Activated T-cell treated with anti-CD3 and anti-CD28 coated beads, Interleukin-2, amount 50 U/mL, for 1 hour (primary cell): ENCODE results near the gene PLCB1.
"Not testable (repeated sequence)": the region's sequence is repeated elsewhere in the genome, so short reads cannot be mapped to it uniquely, and the experiment has no call there.

Source experiments
- DNase-seq: peaks from one replicate; pipeline ENCODE4 v3.0.0-alpha.2; 2020

The PLCB1 gene

GRCh38 chr20:8131598-8132483 lies at the start of gene PLCB1:
TSS of gene PLCB1 (plus strand) at chr20:8132266. CDS start at chr20:8132652, 386 bp downstream.
- peak; percentile 80 for DNase-seq

- DNase-seq, result no peak
These were observed 49.1 kb upstream of the PLCB1 start for GRCh38 chr20:8082989-8083388.

GRCh38 chr20:8089668-8090067 lies 42.4 kb upstream of the PLCB1 start:
- no peak for DNase-seq

DNA sequence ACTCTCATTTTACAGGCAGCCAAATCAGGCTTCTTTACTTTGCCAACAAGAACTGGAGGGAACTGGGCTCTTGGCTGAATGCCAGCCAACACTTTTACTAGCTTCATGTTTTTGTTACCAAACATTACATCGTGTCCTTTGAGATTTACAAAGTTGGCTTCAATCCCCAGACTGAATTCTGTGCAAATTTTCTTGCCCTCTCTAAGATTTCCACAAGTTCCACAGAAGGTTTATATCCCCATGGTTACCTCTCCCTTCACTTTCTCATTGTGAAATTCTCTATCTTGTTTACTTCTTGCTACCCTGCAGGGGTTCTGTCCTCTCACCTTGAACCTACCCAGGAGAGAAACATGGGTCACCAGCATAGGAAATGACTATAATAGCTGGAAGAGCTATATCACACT lies 37.6 kb upstream of the PLCB1 start:
- no peak for DNase-seq

DNA sequence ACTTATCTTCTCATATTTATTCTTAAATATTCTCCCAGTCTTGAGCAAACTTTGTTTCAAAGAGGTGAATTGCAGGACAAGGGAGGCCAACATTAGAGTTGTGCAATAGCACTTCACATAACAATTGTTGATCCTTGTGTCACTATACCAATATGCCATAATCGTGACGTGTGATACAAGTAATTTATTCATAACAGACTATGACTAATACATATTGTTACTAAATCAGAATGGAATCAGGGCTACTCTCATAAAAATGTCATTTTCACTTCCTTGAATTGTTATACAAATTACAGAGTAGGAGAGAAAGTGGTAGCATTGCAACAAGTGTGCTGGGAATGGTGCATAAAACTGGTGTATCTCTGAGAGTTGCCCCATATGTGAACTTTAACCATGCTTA lies 37.2 kb upstream of the PLCB1 start:
- DNase-seq, result no peak

GRCh38 chr20:8095648-8096572 lies 36.2 kb upstream of the PLCB1 start:
- no peak for DNase-seq

DNA sequence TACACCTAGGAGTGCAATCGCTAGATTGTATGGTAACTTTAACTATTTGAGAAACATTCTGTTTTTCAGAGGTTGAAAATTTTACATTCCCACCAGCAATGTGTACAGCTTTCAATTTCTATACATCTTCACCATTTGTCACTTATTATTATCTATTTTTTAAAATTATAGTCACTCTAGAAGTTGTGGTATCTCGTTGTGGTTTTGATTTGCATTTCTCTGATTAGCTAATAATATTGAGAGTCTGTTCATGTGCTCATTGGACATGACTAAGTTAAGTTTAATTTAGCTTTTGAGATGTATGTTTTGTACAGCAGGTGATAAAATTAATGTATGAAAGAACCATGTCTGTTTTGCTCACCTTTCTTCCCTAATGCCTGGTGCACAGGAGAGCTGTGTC lies 34.8 kb upstream of the PLCB1 start:
- DNase-seq, result no peak

GRCh38 chr20:8104252-8104651 lies 27.8 kb upstream of the PLCB1 start:
- no peak for DNase-seq

GRCh38 chr20:8114612-8115011 lies 17.5 kb upstream of the PLCB1 start:
- DNase-seq, result not testable (repeated sequence)

DNA sequence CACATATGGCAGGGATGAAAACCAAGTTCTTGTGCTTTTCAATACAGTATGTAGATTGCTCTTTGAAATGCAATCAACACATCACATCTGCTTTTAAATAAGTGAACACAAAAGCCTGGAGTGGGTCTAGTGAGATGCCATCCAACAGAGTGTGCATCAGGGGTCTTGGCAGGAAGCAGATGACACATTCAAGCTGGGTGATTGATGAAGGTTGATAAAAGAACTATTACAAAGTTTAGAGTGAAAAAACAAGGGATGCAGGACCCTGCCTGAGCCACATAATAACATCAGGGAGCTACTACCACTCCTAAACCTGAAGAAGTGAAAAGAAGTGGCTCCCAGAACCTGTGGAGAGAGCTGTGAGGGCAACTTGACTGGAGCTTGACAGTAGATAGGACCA lies 16.6 kb upstream of the PLCB1 start:
- DNase-seq, result no peak

- no peak for DNase-seq
These were observed 15.8 kb upstream of the PLCB1 start for GRCh38 chr20:8116067-8116811.

DNA sequence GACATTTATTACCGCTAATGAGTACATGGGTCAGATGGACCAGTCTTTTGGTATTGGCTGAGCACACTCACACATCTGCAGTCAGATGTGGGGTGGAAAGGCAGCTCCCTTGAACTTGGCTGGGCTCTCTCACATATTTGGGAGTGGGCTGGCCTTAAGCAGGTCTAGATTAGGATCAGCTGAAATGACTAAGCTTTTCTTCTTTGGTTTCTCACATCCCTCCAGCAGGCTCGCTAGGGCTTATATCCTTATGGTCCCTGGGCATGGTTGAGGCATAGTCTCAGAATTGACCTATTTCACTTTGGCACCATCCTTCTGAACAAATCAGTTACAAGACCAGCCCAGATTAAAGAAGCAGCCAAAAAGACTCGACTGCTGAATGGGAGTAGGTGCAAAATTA lies 14.4 kb upstream of the PLCB1 start:
- no peak for DNase-seq

DNA sequence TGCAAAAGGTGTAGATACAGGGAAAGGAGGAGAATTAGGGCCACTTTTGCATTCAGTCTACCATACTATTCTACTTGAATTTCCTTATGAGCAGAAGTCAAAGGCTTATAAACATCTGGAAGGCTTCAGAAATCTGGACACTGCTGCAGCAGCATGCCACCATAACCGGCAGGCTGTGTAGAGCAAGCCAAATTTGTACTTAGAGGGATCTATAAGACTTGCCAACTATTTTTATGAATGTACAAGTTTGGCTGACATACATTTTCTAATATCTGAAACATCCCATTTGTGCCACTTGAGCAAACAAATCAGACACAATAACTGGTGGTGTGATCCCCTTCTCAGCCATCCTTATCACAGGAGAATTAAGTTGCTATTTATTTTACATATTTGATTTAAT lies 14.0 kb upstream of the PLCB1 start:
- DNase-seq, result no peak

- DNase-seq, result no peak
These were observed 13.3 kb upstream of the PLCB1 start for GRCh38 chr20:8118760-8119159.

DNA sequence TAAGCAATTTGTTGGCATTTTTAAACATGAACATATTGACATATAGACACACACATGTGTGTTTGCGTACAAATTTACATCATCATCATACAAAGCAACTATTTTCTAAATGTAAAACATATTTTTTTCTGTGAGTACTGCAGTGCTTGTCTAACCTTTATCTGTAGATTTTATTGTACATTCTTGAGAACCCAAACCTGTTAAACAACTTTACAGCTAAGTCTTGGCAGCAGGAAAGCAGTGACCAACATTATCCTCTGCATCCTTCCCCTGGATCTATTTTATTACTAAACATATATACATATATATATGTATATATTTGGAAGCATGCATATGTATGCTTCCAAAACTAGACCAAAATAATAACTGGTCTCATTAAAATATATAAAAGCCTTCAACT lies 10.4 kb upstream of the PLCB1 start:
- DNase-seq, result no peak

GRCh38 chr20:8124639-8125038 lies 7.4 kb upstream of the PLCB1 start:
- DNase-seq, result no peak

GRCh38 chr20:8126181-8126580 lies 5.9 kb upstream of the PLCB1 start:
- no peak for DNase-seq

DNA sequence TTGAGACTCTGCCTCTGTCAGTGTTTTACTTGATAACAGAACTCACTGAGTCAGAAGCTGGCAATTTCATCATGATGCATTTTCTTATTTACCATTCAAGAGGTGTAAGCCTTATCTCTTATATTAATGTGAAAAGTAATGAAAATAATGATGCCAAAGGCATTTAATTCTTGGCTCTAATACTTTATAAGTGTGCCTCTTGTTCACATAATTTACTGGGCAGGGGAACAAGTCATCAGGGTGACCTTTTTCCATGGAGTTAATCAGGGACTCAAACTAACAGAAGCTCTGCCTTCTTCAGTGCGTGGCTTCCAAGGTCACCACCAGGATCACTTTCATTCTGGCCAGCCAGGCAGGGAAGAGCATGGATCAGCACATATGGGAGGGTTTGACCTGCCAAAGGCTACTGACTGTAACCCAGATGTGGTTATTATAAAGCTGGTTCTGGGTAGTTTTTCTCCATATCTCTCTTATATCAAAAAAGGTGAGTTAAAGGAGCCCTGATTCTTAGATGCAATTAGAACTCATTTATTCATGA lies 5.2 kb upstream of the PLCB1 start:
- DNase-seq, result no peak

DNA sequence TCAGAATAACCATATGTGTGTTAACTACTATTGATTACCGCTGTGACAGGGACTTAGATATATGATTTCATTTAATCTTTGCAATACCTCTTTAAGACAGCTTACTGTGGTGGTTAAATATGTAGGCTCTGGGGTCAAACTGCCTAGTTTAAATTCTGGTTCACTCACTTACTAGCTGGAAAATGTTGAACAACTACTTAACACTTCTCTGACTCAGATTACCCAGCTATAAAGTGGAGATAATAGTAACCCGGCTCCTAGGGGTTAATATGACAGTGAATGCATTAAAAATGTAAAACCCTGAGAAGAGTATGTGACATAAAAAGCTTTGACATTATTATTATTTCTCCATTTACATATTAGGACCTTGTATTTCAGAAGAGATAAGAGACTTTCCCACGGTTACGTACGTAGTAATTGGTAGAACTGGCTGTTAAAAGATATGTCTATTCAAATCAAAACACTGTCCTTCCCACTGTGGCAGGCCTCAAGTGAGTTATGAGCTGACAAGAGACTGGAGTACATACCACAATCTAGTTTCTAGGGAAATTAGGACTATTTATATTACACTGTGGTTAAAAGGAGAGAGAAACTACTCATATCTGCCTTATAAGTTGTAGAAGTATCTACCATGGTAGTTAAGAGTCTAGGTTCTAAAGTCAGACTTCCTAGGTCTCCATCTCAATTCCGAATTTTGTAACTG lies 4.4 kb upstream of the PLCB1 start:
- DNase-seq, result no peak

- DNase-seq, result no peak
These were observed 3.6 kb upstream of the PLCB1 start for GRCh38 chr20:8128291-8129060.

GRCh38 chr20:8129211-8129976 lies 2.7 kb upstream of the PLCB1 start:
- DNase-seq, result no peak
